ENCODE results near the gene KMT2B.

GRCh38 chr19:35744430-35745327, 26.9 kb downstream of the KMT2B start:
- no peak for TF ChIP-seq TP53 (CRISPR knock-in tag; IDR thresholded peaks at IDR 0.05)
- peak; percentile 46 for TF ChIP-seq CTCF (IDR thresholded peaks at IDR 0.05)

Measured in A549 (cell line).